ENCODE measurements around the gene SYK.

The SYK gene

GRCh38 chr9:90815944-90816357 is 14.3 kb downstream of the SYK start:
- no peak for TF ChIP-seq TAF1 (IDR thresholded peaks at IDR 0.05; ENCODE audit: borderline replicate concordance, insufficient read depth, low read length)
- TF ChIP-seq POLR2AphosphoS5 (IDR thresholded peaks at IDR 0.05; ENCODE audit: low read depth, low read length), result no peak
- TF ChIP-seq REST (IDR thresholded peaks at IDR 0.05; ENCODE audit: insufficient read depth in 1 of 2, low read depth in 2 of 2, low read length in 2 of 2), result no peak
- TF ChIP-seq FOXP2 (optimal IDR thresholded peaks at IDR 0.05; ENCODE audit: borderline replicate concordance, extremely low read depth, extremely low read length, insufficient read depth), result no peak
- TF ChIP-seq SIN3A (IDR thresholded peaks at IDR 0.05; ENCODE audit: borderline replicate concordance, insufficient read depth, low read length), result no peak

DNA sequence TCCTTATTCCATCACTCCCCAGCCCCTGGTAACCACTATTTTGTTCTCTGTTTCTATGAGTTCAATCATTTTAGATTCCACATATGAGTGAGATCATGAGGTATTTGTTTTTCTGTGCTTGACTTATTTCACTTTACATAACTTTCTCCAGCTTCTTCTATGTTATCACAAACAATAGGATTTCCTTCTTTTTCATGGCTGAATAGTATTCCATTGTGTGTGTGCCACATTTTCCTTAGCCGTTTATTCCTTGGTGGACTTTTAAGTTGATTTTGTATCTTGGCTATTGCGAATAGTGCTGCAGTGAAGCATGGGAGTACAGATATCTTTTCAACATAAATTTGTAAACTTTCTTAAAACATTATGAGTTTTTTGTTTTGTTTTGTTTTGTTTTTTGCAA is 15.1 kb downstream of the SYK start:
- TF ChIP-seq POLR2AphosphoS5 (IDR thresholded peaks at IDR 0.05; ENCODE audit: low read depth, low read length) (no peak), REST (IDR thresholded peaks at IDR 0.05; ENCODE audit: insufficient read depth in 1 of 2, low read depth in 2 of 2, low read length in 2 of 2) (no peak), FOXP2 (optimal IDR thresholded peaks at IDR 0.05; ENCODE audit: borderline replicate concordance, extremely low read depth, extremely low read length, insufficient read depth) (no peak), SIN3A (IDR thresholded peaks at IDR 0.05; ENCODE audit: borderline replicate concordance, insufficient read depth, low read length) (no peak), TAF1 (IDR thresholded peaks at IDR 0.05; ENCODE audit: borderline replicate concordance, insufficient read depth, low read length) (no peak)

DNA sequence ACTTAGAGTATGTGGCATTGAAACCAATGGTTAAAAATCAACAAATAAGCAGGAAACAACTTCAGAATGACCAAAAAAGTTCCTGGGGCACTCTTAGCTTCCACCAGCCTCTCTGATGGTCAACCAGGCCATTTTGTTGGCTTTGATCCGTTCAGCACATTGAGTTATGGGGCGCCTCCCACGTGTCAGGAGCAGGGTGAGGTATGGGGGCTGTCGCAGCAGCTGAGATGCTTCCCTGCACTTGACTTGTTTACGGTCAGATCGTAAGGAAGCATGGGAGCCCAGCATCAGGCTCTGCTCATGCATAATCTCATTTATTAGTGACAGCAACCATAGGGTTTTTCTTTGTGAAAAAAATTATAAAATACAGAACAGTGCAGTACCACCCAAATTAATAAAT is 16.7 kb downstream of the SYK start:
- no peak for TF ChIP-seq REST (IDR thresholded peaks at IDR 0.05; ENCODE audit: insufficient read depth in 1 of 2, low read depth in 2 of 2, low read length in 2 of 2)
- TF ChIP-seq FOXP2 (optimal IDR thresholded peaks at IDR 0.05; ENCODE audit: borderline replicate concordance, extremely low read depth, extremely low read length, insufficient read depth), result no peak
- no peak for TF ChIP-seq POLR2AphosphoS5 (IDR thresholded peaks at IDR 0.05; ENCODE audit: low read depth, low read length)
- no peak for TF ChIP-seq TAF1 (IDR thresholded peaks at IDR 0.05; ENCODE audit: borderline replicate concordance, insufficient read depth, low read length)
- no peak for TF ChIP-seq SIN3A (IDR thresholded peaks at IDR 0.05; ENCODE audit: borderline replicate concordance, insufficient read depth, low read length)

DNA sequence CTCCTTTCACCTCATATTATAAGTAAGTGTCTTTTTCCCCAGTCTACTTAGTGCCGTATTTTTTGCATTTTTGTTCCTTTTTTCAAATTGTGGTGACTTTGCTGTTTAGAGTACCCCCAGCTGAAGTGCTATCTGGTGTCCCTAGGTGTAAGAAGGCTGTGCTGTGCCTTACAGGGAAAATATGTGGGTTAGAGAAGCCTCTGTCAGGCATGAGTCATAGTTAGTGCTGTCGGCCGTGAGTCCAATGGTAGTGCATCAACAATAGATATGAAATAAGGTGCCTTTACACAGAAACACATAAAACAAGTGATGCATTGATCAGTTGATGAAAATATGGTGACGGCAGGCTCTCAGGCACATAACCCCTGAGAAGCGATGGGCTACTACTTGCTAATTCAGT is 20.1 kb downstream of the SYK start:
- TF ChIP-seq TAF1 (IDR thresholded peaks at IDR 0.05; ENCODE audit: borderline replicate concordance, insufficient read depth, low read length) (no peak), SIN3A (IDR thresholded peaks at IDR 0.05; ENCODE audit: borderline replicate concordance, insufficient read depth, low read length) (no peak), POLR2AphosphoS5 (IDR thresholded peaks at IDR 0.05; ENCODE audit: low read depth, low read length) (no peak), FOXP2 (optimal IDR thresholded peaks at IDR 0.05; ENCODE audit: borderline replicate concordance, extremely low read depth, extremely low read length, insufficient read depth) (no peak), REST (IDR thresholded peaks at IDR 0.05; ENCODE audit: insufficient read depth in 1 of 2, low read depth in 2 of 2, low read length in 2 of 2) (no peak)

DNA sequence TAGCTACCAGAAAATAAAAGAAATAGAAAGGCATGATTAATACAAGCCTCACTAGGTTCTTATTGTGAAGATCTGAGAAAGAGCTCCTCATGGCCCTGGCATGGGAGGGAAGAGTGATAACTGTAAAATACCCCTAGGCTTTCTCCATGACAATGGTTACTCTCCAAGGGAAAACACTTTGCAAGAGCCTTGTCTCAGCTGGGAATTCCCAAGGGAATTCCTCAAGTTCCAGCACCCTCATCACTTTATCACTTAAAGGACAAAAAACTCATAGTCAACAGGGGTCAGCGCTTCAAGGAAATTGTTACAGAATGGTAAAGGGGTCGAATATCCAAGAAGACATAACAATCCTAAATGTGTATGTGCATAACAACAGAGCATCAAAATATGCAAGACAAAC is 21.2 kb downstream of the SYK start:
- TF ChIP-seq REST (IDR thresholded peaks at IDR 0.05; ENCODE audit: insufficient read depth in 1 of 2, low read depth in 2 of 2, low read length in 2 of 2) (no peak), TAF1 (IDR thresholded peaks at IDR 0.05; ENCODE audit: borderline replicate concordance, insufficient read depth, low read length) (no peak), SIN3A (IDR thresholded peaks at IDR 0.05; ENCODE audit: borderline replicate concordance, insufficient read depth, low read length) (no peak), FOXP2 (optimal IDR thresholded peaks at IDR 0.05; ENCODE audit: borderline replicate concordance, extremely low read depth, extremely low read length, insufficient read depth) (no peak), POLR2AphosphoS5 (IDR thresholded peaks at IDR 0.05; ENCODE audit: low read depth, low read length) (no peak)

Data from PFSK-1 (cell line).